SU-DHL-6 (cell line): ENCODE measurements around the gene C11orf65.
"Not testable (repeated sequence)": the region's sequence is repeated elsewhere in the genome, so short reads cannot be mapped to it uniquely, and the experiment has no call there.

Source experiments
- H2AFZ ChIP-seq: fragments of 200-600 bp; sonication (generic); 2 replicates; pipeline ENCODE4 v1.6.1; 2014; ENCODE audit warnings: low read depth, mild to moderate bottlenecking, moderate library complexity, mixed read lengths, antibody characterized with exemption, low read length; ENCODE audit not compliant: severe bottlenecking
- H3F3A ChIP-seq: fragments of 200-600 bp; shearing (Covaris generic); 2 replicates; pipeline ENCODE4 v1.6.0; 2016; ENCODE audit warnings: antibody characterized with exemption, mild to moderate bottlenecking; ENCODE audit not compliant: insufficient read depth
- H3K27ac ChIP-seq: fragments of 200-600 bp; sonication (generic); 2 replicates; pipeline ENCODE4 v1.5.1; 2016; ENCODE audit warnings: low read depth, mild to moderate bottlenecking, low read length, moderate library complexity, mixed read lengths
- H3K27me3 ChIP-seq: fragments of 200-600 bp; sonication (generic), shearing (Covaris generic); 2 replicates; pipeline ENCODE4 v1.6.0; 2014; ENCODE audit warnings: mild to moderate bottlenecking, low read length
- H3K36me3 ChIP-seq: fragments of 200-600 bp; sonication (generic); 2 replicates; pipeline ENCODE4 v1.6.1; 2014; ENCODE audit warnings: mild to moderate bottlenecking, low read length, mixed read lengths
- H3K4me2 ChIP-seq: fragments of 300-600, 200-600 bp; shearing (Covaris generic), sonication (generic); 2 replicates; pipeline ENCODE4 v1.6.0; 2014; ENCODE audit warnings: low read length, low read depth, mild to moderate bottlenecking; ENCODE audit not compliant: poor library complexity, severe bottlenecking
- H3K4me3 ChIP-seq: fragments of 200-600 bp; sonication (generic); 2 replicates; pipeline ENCODE4 v1.5.1; 2014; ENCODE audit warnings: antibody characterized with exemption, low read length, mild to moderate bottlenecking, mixed read lengths; ENCODE audit not compliant: insufficient read depth, poor library complexity, severe bottlenecking
- H3K79me2 ChIP-seq: fragments of 200-600 bp; sonication (generic); 2 replicates; pipeline ENCODE4 v1.6.1; 2014; ENCODE audit warnings: mild to moderate bottlenecking, low read length, moderate library complexity; ENCODE audit not compliant: insufficient read depth
- H3K9ac ChIP-seq: fragments of 200-600 bp; sonication (generic); 2 replicates; pipeline ENCODE4 v1.7.0; 2014; ENCODE audit warnings: mild to moderate bottlenecking, low read length
- H3K9me2 ChIP-seq: fragments of 200-600 bp; sonication (generic); replicated peaks from 2 replicates; pipeline ENCODE4 v1.6.1; 2014; ENCODE audit warnings: low read length; ENCODE audit not compliant: insufficient read depth
- H3K9me3 ChIP-seq: fragments of 200-600 bp; sonication (generic); 2 replicates; pipeline ENCODE4 v1.6.1; 2014; ENCODE audit warnings: low read length, mixed read lengths; ENCODE audit not compliant: insufficient read depth
- H4K20me1 ChIP-seq: fragments of 200-600 bp; sonication (generic); 2 replicates; pipeline ENCODE4 v1.6.1; 2014; ENCODE audit warnings: low read depth, mild to moderate bottlenecking, antibody characterized with exemption, low read length, moderate library complexity, mixed read lengths
- CTCF ChIP-seq: fragments of 200-600 bp; sonication (generic); IDR thresholded peaks from one replicate; pipeline ENCODE4 v1.5.1; 2017; ENCODE audit warnings: antibody characterized with exemption, mild to moderate bottlenecking, low read length, moderate library complexity; ENCODE audit not compliant: insufficient read depth, poor library complexity, severe bottlenecking
- EZH2phosphoT487 ChIP-seq: fragments of 200-600 bp; sonication (generic), shearing (Covaris generic); conservative IDR thresholded peaks from 2 replicates; pipeline ENCODE4 v1.6.1; 2018; ENCODE audit warnings: mild to moderate bottlenecking, antibody characterized with exemption, low read length, moderate library complexity, mixed read lengths

C11orf65 gene

GRCh38 chr11:108402241-108402640 lies 65.1 kb downstream of the C11orf65 start:
- Histone ChIP-seq H3K4me3 (no peak overlapping the region), H2AFZ (no peak overlapping the region), H3K4me2 (no peak overlapping the region), H3K27me3 (no peaks in the 10 kb centered on the region), H3F3A (no peaks in the 10 kb centered on the region), H3K9me2 (no peaks in the 10 kb centered on the region), H3K36me3 (no peaks in the 10 kb centered on the region), H4K20me1 (no peaks in the 10 kb centered on the region), H3K79me2 (no peaks in the 10 kb centered on the region), H3K27ac (no peak overlapping the region), H3K9me3 (no peaks in the 10 kb centered on the region), H3K9ac (no peak overlapping the region)
- no peak for TF ChIP-seq CTCF
- no peak for TF ChIP-seq EZH2phosphoT487

- Histone ChIP-seq H3K4me2 (no peak overlapping the region), H3K36me3 (no peaks in the 10 kb centered on the region), H3K79me2 (no peaks in the 10 kb centered on the region), H3K9ac (no peak overlapping the region), H3F3A (no peaks in the 10 kb centered on the region), H4K20me1 (no peaks in the 10 kb centered on the region), H3K4me3 (no peak overlapping the region), H3K27me3 (no peaks in the 10 kb centered on the region), H3K9me2 (no peaks in the 10 kb centered on the region), H3K9me3 (no peaks in the 10 kb centered on the region), H2AFZ (no peak overlapping the region), H3K27ac (no peak overlapping the region)
- TF ChIP-seq CTCF (no peak), EZH2phosphoT487 (no peak)
Observed at GRCh38 chr11:108398439-108398838, 68.9 kb downstream of the C11orf65 start.

- not testable (repeated sequence) for H3K27me3 ChIP-seq, H3K9ac ChIP-seq, H4K20me1 ChIP-seq, H3K4me2 ChIP-seq, H2AFZ ChIP-seq, H3K4me3 ChIP-seq, H3K9me2 ChIP-seq, H3K27ac ChIP-seq, H3K9me3 ChIP-seq, H3K79me2 ChIP-seq, H3K36me3 ChIP-seq, H3F3A ChIP-seq
Observed at GRCh38 chr11:108396672-108397071, 70.7 kb downstream of the C11orf65 start.

- H3F3A ChIP-seq, result no peaks in the 10 kb centered on the region
- no peak overlapping the region for H3K27ac ChIP-seq
- no peaks in the 10 kb centered on the region for H3K9me3 ChIP-seq
- no peak overlapping the region for H3K9ac ChIP-seq
- H4K20me1 ChIP-seq, result no peaks in the 10 kb centered on the region
- no peaks in the 10 kb centered on the region for H3K36me3 ChIP-seq
- no peaks in the 10 kb centered on the region for H3K27me3 ChIP-seq
- no peak overlapping the region for H3K4me3 ChIP-seq
- H2AFZ ChIP-seq, result no peak overlapping the region
- TF ChIP-seq EZH2phosphoT487, result no peak
- no peak for TF ChIP-seq CTCF
- H3K79me2 ChIP-seq, result no peaks in the 10 kb centered on the region
- no peaks in the 10 kb centered on the region for H3K9me2 ChIP-seq
- H3K4me2 ChIP-seq, result no peak overlapping the region
Observed at GRCh38 chr11:108394744-108395284, 72.5 kb downstream of the C11orf65 start.
